ENCODE data around the gene NPM3. TPM values are rescaled to one million over a fixed set of nuclear protein-coding genes. Genes with fewer than 3 reads are reported as not detected.

The NPM3 gene
- 10 to 100 TPM in 3 of 4 donors, 1 to 10 TPM in 1; 9.0 to 27.3 (median 20.7) TPM for total RNA-seq

DNA sequence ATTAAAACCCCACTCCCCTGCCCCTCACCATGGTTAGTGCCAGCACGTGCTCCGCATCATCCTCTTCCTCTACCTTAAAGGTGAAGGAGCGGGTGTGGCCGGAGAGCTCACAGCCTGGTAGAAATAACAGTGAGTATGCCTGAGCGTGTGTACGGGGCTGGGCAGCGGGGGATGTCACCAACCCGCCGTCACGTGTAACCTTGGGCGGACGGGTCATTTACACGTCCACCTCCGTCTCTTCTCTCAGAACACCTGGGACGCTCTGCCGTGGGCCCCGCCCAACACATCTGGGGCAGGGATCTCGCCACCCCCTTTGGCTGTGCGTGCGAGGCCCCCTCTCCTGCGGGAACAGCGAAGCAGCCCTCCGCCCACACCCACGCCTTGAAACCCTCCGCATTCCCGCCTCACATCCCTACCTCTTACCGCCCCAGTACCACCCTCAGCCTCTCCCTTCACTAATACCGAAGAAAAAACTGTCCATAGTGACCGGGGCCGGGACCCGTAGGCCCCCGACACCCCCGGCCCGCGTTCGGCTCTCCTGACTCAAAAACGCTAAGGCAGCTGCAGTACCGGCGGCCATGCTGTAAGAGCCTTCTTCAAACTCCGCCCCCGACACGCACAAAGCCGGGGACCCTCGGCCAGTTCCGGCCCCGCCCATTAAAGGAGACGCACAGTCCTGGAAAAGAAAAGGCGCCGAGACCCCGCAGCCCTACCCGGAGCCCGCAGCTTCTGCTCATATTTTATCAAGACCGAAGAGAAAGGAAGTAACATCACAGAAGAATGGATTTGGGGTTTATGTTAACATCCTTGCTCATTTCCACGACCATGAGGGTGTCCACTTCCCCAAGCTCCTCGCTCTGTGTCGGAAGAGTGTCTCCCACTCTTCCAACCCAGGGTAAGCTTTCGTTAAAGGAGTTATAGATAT is at the start of gene NPM3:
TSS of gene NPM3 (minus strand) at position 636 of the 925 bp plus-strand sequence. CDS start at position 580, 56 bp downstream.
- Histone ChIP-seq H3K4me1 (peaks cover 23 to 29% of the 10 kb centered on the region in 2 donors), H3K27ac (no peak within 1 kb of the TSS), H3K4me3 (replicated peaks in 1 of 3) (peak within 1 kb of the TSS in 2 of 3 donors; percentile 51 to 70), H3K9me3 (no peaks in the 10 kb centered on the region), H3K36me3 (peaks cover 22 to 29% of the 10 kb centered on the region in 2 donors), H3K27me3 (peaks cover 3% of the 10 kb centered on the region)
- intact Hi-C loops (cut with DNase I): no loop called here
- peak; percentile 85 to 86 for DNase-seq
- no peak for TF ChIP-seq POLR2A (IDR thresholded peaks at IDR 0.05)
- TF ChIP-seq, protein P1, sequence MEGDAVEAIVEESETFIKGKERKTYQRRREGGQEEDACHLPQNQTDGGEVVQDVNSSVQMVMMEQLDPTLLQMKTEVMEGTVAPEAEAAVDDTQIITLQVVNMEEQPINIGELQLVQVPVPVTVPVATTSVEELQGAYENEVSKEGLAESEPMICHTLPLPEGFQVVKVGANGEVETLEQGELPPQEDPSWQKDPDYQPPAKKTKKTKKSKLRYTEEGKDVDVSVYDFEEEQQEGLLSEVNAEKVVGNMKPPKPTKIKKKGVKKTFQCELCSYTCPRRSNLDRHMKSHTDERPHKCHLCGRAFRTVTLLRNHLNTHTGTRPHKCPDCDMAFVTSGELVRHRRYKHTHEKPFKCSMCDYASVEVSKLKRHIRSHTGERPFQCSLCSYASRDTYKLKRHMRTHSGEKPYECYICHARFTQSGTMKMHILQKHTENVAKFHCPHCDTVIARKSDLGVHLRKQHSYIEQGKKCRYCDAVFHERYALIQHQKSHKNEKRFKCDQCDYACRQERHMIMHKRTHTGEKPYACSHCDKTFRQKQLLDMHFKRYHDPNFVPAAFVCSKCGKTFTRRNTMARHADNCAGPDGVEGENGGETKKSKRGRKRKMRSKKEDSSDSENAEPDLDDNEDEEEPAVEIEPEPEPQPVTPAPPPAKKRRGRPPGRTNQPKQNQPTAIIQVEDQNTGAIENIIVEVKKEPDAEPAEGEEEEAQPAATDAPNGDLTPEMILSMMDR (IDR thresholded peaks at IDR 0.05): no peak
- 1 to 3% methylated on average over 33 to 49 of the region's 57 CpGs for WGBS, 2 donors

DNA sequence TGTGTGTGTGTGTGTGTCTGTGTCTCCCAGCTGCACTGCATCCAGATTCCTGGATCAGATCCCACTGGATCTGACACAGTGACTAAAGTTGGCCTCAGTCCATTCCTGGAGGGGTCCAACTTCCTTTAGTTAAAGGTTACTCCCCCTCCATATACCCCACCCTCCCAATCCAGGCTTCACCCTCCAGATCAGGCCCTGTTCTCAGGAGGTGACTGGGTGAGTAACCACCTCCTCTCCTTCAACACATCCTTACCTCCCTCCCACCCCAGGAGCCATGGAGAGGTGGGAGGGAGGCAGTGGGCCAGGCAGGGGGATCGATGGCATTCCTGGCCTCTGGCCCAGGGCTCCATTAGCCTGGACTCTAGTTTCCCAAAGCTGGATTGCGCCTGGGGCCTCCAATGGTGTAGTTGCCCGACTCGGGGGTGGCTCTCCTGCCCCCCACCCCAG is 49.1 kb upstream of the NPM3 start:
- TF ChIP-seq, protein P1 (IDR thresholded peaks at IDR 0.05): no peak
- no peak for TF ChIP-seq POLR2A (IDR thresholded peaks at IDR 0.05)
- H3K27ac ChIP-seq: no peak overlapping the region
- DNase-seq: no peak
- no peak overlapping the region for H3K4me3 ChIP-seq (replicated peaks in 1 of 3)
- intact Hi-C loops (cut with DNase I): no loop called here
- peaks cover 18 to 20% of the 10 kb centered on the region in 2 donors for H3K4me1 ChIP-seq
- 59 to 70% methylated on average over 4 of the region's 4 CpGs for WGBS, 2 donors
- H3K36me3 ChIP-seq: no peaks in the 10 kb centered on the region
- no peaks in the 10 kb centered on the region for H3K9me3 ChIP-seq
- no peaks in the 10 kb centered on the region for H3K27me3 ChIP-seq

DNA sequence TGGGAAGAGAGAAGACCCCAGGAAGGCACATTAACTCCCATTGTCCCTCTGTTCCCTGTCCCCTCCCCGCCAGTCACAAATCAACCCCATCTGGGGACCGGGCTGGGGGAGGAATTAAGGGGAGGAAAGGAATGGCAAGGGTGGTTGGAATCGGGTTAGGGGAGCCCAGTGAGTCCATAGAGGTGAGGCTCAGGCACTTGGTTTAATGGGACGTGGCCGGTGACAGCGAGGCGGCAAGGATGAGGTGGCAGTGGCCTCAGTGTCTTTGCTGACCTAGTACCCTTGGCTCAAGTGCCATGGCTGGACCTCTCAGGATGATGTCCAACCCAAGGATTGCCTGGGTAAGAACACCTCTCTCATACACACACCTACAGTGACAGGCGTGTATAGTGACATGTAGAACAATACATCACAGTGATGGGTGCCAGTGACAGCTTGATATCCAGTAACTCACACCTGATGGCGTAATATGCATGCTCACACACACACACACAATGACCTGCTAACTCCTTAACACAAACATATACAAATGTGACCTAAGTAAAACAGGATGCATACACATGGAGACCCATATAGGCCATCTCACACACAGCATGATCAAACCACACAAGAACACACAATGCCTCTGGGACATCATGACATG is 48.0 kb upstream of the NPM3 start:
- peaks cover 18 to 20% of the 10 kb centered on the region in 2 donors for H3K4me1 ChIP-seq
- H3K9me3 ChIP-seq: no peaks in the 10 kb centered on the region
- peak overlapping the region in 1 of 3 donors; percentile 37 for H3K27ac ChIP-seq
- WGBS, 2 donors: 54 to 55% methylated on average over 9 of the region's 9 CpGs
- no peaks in the 10 kb centered on the region for H3K27me3 ChIP-seq
- peak overlapping the region in 2 of 3 donors; percentile 27 to 48 for H3K4me3 ChIP-seq (replicated peaks in 1 of 3)
- DNase-seq: no peak
- intact Hi-C loops (cut with DNase I): no loop called here
- TF ChIP-seq, protein P1 (IDR thresholded peaks at IDR 0.05): no peak
- no peak for TF ChIP-seq POLR2A (IDR thresholded peaks at IDR 0.05)
- no peaks in the 10 kb centered on the region for H3K36me3 ChIP-seq

DNA sequence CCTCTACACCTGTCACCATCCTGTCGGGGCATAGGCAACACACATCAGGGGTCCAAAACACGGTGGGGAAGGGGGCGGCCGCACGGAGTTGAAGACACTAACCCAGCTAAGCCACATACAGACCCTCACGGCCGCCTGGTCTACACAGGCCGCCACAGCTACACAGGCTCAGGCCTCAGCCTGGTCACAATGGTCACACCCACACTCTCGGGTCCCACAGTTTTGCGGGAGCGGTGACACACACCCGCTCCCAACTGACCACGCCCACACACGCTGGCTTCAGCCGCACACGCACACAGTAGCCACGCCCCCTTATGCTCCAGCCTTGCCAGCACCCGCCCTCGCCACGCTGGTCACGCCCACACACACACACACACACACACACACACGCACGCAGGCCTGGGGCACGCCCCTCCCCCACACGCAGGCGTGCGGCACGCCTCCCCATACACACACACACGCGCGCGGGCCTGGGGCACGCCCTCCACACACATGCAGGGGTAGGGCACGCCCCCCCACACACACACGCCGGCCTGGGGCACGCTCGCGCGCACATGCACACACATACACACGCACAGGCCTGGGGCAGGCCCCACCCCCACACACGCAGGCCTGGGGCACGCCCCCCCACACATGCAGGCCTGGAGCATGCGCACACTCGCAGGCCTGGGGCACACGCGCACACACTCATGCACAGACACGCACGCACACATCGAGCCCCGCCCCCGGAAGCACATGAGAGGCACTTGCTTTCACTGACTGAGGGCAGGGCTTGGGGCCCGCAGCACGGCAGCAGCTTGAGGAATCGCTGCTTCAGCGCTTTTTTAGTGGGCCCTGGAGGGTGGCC is 47.3 kb upstream of the NPM3 start:
- Histone ChIP-seq H3K27ac (peak overlapping the region in 2 of 3 donors; percentile 31 to 37), H3K36me3 (no peaks in the 10 kb centered on the region), H3K9me3 (no peaks in the 10 kb centered on the region), H3K27me3 (no peaks in the 10 kb centered on the region), H3K4me1 (peaks cover 18 to 20% of the 10 kb centered on the region in 2 donors), H3K4me3 (replicated peaks in 1 of 3) (peak overlapping the region; percentile 1 to 48 (median 27))
- TF ChIP-seq, protein P1 (IDR thresholded peaks at IDR 0.05): no peak
- peak in 1 of 2 donors; percentile 35 for TF ChIP-seq POLR2A (IDR thresholded peaks at IDR 0.05)
- intact Hi-C loops (cut with DNase I): no loop called here
- WGBS, 2 donors: 0% methylated on average over 1 to 8 of the region's 56 CpGs
- peak; percentile 93 to 94 for DNase-seq
